Neural progenitor cell (in vitro differentiated cells): ENCODE measurements around the gene STRA6. TPM values are rescaled to one million over a fixed set of nuclear protein-coding genes. Genes with fewer than 3 reads are reported as not detected.

Experiments used
- DNase-seq: peaks from one replicate; pipeline ENCODE4 v3.0.0-alpha.2; 2016; ENCODE audit warnings: low spot score
- H2AFZ ChIP-seq: fragments of 200-600 bp; sonication (generic); replicated peaks from 2 replicates; pipeline ENCODE4 v1.6.1; 2016; ENCODE audit warnings: antibody characterized with exemption
- H3F3A ChIP-seq: fragments of 200-600 bp; sonication (generic); 2 replicates; pipeline ENCODE4 v1.6.1; 2016; ENCODE audit warnings: antibody characterized with exemption, low read depth
- H3K27ac ChIP-seq: fragments of 200-600 bp; sonication (generic); 2 replicates; pipeline ENCODE4 v1.5.1; 2016; ENCODE audit warnings: mild to moderate bottlenecking
- H3K27me3 ChIP-seq: fragments of 200-600 bp; sonication (generic); 2 replicates; pipeline ENCODE4 v1.6.1; 2016; ENCODE audit warnings: mild to moderate bottlenecking, moderate library complexity
- H3K36me3 ChIP-seq: fragments of 200-600 bp; sonication (generic); 2 replicates; pipeline ENCODE4 v1.5.1; 2016
- H3K4me1 ChIP-seq: fragments of 200-600 bp; sonication (generic); 2 replicates; pipeline ENCODE4 v1.6.1; 2016; ENCODE audit warnings: mixed run types
- H3K4me2 ChIP-seq: fragments of 200-600 bp; sonication (generic); 2 replicates; pipeline ENCODE4 v1.6.1; 2016
- H3K4me3 ChIP-seq: fragments of 200-600 bp; sonication (generic); 2 replicates; pipeline ENCODE4 v1.5.1; 2016
- H3K79me2 ChIP-seq: fragments of 200-600 bp; sonication (generic); 2 replicates; pipeline ENCODE4 v1.6.1; 2016; ENCODE audit warnings: low read depth
- H3K9ac ChIP-seq: fragments of 200-600 bp; sonication (generic); 2 replicates; pipeline ENCODE4 v1.6.1; 2016
- H3K9me3 ChIP-seq: fragments of 200-600 bp; sonication (generic); 2 replicates; pipeline ENCODE4 v1.5.1; 2016; ENCODE audit warnings: low read depth
- H4K20me1 ChIP-seq: fragments of 200-600 bp; sonication (generic); 2 replicates; pipeline ENCODE4 v1.6.1; 2016; ENCODE audit warnings: low read depth
- H3K27ac Mint-ChIP-seq: 3 replicates; pipeline ENCODE4 v1.8.0; 2021; ENCODE audit warnings: mixed read lengths
- H3K27me3 Mint-ChIP-seq: 2 replicates; pipeline ENCODE4 v1.8.0; 2022; ENCODE audit warnings: low read depth, mild to moderate bottlenecking, inconsistent platforms, moderate library complexity, mixed read lengths; ENCODE audit not compliant: insufficient read depth
- H3K36me3 Mint-ChIP-seq: 3 replicates; pipeline ENCODE4 v1.8.0; 2021; ENCODE audit warnings: mixed read lengths
- H3K4me1 Mint-ChIP-seq: 3 replicates; pipeline ENCODE4 v1.8.0; 2021; ENCODE audit warnings: mixed read lengths
- H3K4me3 Mint-ChIP-seq: 3 replicates; pipeline ENCODE4 v1.8.0; 2021; ENCODE audit warnings: mild to moderate bottlenecking, moderate library complexity, mixed read lengths
- H3K9me3 Mint-ChIP-seq: 3 replicates; pipeline ENCODE4 v1.8.0; 2020; ENCODE audit warnings: mixed read lengths
- EZH2 ChIP-seq: fragments of 200-600 bp; sonication (generic); IDR thresholded peaks from 2 replicates; pipeline ENCODE4 v1.6.1; 2017; ENCODE audit warnings: antibody characterized with exemption, mild to moderate bottlenecking, moderate library complexity
- EZH2phosphoT487 ChIP-seq: fragments of 200-600 bp; sonication (generic); IDR thresholded peaks from 2 replicates; pipeline ENCODE4 v1.6.1; 2017; ENCODE audit warnings: antibody characterized with exemption
- total RNA-seq: library from RNA; depleted of rRNA; stranded (reverse); fragments of >200 nt; gene quantifications from 2 replicates; pipeline ENCODE4 v1.2.3, GENCODE V29; 2015; ENCODE audit warnings: low replicate concordance
- TF ChIP-seq, protein P1 (sequence below): fragments of 200-600 bp; sonication (generic); IDR thresholded peaks from 2 replicates; pipeline ENCODE4 v1.5.1; 2017; ENCODE audit warnings: antibody characterized with exemption, mild to moderate bottlenecking

The STRA6 gene
- total RNA-seq, 1 donor from 2014 or later = 3.1 TPM

- Histone ChIP-seq H2AFZ (no peak overlapping the region), H4K20me1 (no peaks in the 10 kb centered on the region), H3F3A (peaks cover 11% of the 10 kb centered on the region), H3K36me3 (no peaks in the 10 kb centered on the region), H3K4me1 (peaks cover 31% of the 10 kb centered on the region), H3K27me3 (no peaks in the 10 kb centered on the region), H3K4me3 (no peak overlapping the region), H3K27ac (no peak overlapping the region), H3K9ac (no peak overlapping the region), H3K4me2 (no peak overlapping the region), H3K9me3 (no peaks in the 10 kb centered on the region), H3K79me2 (no peaks in the 10 kb centered on the region)
- Mint-ChIP-seq H3K4me1 (peaks cover 54% of the 10 kb centered on the region), H3K27me3 (peaks cover 26% of the 10 kb centered on the region), H3K4me3 (no peak overlapping the region), H3K36me3 (no peaks in the 10 kb centered on the region), H3K27ac (no peak overlapping the region), H3K9me3 (no peaks in the 10 kb centered on the region)
- no peak for DNase-seq
- TF ChIP-seq, protein P1, sequence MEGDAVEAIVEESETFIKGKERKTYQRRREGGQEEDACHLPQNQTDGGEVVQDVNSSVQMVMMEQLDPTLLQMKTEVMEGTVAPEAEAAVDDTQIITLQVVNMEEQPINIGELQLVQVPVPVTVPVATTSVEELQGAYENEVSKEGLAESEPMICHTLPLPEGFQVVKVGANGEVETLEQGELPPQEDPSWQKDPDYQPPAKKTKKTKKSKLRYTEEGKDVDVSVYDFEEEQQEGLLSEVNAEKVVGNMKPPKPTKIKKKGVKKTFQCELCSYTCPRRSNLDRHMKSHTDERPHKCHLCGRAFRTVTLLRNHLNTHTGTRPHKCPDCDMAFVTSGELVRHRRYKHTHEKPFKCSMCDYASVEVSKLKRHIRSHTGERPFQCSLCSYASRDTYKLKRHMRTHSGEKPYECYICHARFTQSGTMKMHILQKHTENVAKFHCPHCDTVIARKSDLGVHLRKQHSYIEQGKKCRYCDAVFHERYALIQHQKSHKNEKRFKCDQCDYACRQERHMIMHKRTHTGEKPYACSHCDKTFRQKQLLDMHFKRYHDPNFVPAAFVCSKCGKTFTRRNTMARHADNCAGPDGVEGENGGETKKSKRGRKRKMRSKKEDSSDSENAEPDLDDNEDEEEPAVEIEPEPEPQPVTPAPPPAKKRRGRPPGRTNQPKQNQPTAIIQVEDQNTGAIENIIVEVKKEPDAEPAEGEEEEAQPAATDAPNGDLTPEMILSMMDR = no peak
- no peak for TF ChIP-seq EZH2phosphoT487
Measured at GRCh38 chr15:74240002-74240568, 37.5 kb upstream of the STRA6 start.

DNA sequence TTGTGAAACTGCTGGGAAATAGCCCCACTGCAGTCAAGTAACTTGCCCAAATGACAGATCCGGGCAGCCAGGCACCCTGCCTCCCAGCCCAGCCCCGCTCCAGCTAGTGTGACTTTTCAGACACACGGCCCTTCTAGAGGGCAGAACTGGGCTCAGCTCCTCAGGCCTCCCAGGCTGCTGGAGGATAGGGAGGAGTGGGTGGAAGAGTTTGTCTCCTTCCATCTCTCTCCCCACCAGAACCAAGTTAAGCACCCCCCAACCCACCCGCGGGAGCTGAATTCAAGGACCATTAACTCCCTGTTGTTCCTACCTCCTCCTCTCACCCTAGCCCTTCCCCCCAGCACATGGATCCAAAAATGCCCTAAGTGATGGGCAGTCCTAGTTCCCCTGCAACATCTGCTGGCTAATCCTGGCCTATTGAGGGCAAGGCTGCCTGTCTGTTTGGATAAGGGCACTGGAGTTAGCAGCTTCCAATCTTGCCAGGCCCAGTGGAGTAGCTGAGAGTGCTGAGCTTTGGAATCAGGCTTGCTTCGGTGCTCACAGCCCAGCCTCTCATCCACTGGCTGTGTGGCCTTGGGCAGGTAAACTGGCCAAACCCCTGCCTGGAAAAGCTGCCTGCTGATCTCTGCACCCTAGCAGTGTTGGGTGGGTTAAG lies 36.6 kb upstream of the STRA6 start:
- no peaks in the 10 kb centered on the region for H3K27me3 ChIP-seq
- H2AFZ ChIP-seq = no peak overlapping the region
- peak overlapping the region; percentile 66 for H3K27ac Mint-ChIP-seq
- peaks cover 21% of the 10 kb centered on the region for H3K27me3 Mint-ChIP-seq
- TF ChIP-seq EZH2phosphoT487 (no peak), EZH2 (no peak)
- TF ChIP-seq, protein P1 = no peak
- no peaks in the 10 kb centered on the region for H3K79me2 ChIP-seq
- no peaks in the 10 kb centered on the region for H3K9me3 ChIP-seq
- H3F3A ChIP-seq = peaks cover 11% of the 10 kb centered on the region
- H3K9ac ChIP-seq = no peak overlapping the region
- no peaks in the 10 kb centered on the region for H3K9me3 Mint-ChIP-seq
- no peaks in the 10 kb centered on the region for H4K20me1 ChIP-seq
- no peak overlapping the region for H3K4me3 Mint-ChIP-seq
- no peak overlapping the region for H3K27ac ChIP-seq
- H3K4me3 ChIP-seq = no peak overlapping the region
- no peak overlapping the region for H3K4me2 ChIP-seq
- H3K36me3 Mint-ChIP-seq = no peaks in the 10 kb centered on the region
- peaks cover 52% of the 10 kb centered on the region for H3K4me1 Mint-ChIP-seq
- DNase-seq = no peak
- peaks cover 31% of the 10 kb centered on the region for H3K4me1 ChIP-seq
- H3K36me3 ChIP-seq = no peaks in the 10 kb centered on the region

- H3K27ac Mint-ChIP-seq = peak within 1 kb of the TSS; percentile 57
- H3K4me1 Mint-ChIP-seq = peaks cover 49% of the 10 kb centered on the region
- H3K27ac ChIP-seq = no peak within 1 kb of the TSS
- H3K9ac ChIP-seq = no peak within 1 kb of the TSS
- H2AFZ ChIP-seq = no peak within 1 kb of the TSS
- no peak within 1 kb of the TSS for H3K4me3 Mint-ChIP-seq
- peaks cover 15% of the 10 kb centered on the region for H3K4me1 ChIP-seq
- H4K20me1 ChIP-seq = no peaks in the 10 kb centered on the region
- no peak within 1 kb of the TSS for H3K4me2 ChIP-seq
- no peak for DNase-seq
- TF ChIP-seq EZH2 (no peak), EZH2phosphoT487 (no peak)
- TF ChIP-seq, protein P1 = no peak
- no peaks in the 10 kb centered on the region for H3K27me3 ChIP-seq
- no peaks in the 10 kb centered on the region for H3K36me3 ChIP-seq
- no peak within 1 kb of the TSS for H3K4me3 ChIP-seq
- H3K9me3 Mint-ChIP-seq = no peaks in the 10 kb centered on the region
- H3K9me3 ChIP-seq = no peaks in the 10 kb centered on the region
- H3F3A ChIP-seq = peaks cover 11% of the 10 kb centered on the region
- no peaks in the 10 kb centered on the region for H3K36me3 Mint-ChIP-seq
- peaks cover 29% of the 10 kb centered on the region for H3K27me3 Mint-ChIP-seq
- H3K79me2 ChIP-seq = no peaks in the 10 kb centered on the region
Measured at GRCh38 chr15:74235962-74236361, 33.4 kb upstream of the STRA6 start, which contains the start of gene CCDC33. Gene CCDC33, plus strand, starts transcription at chr15:74236326. Its CDS starts 394 bp downstream, at chr15:74236720.
